ENCODE results near the gene TNFRSF14. TPM values are rescaled to one million over a fixed set of nuclear protein-coding genes. Genes with fewer than 3 reads are reported as not detected.

The TNFRSF14 gene
- total and polyA plus RNA-seq, 2 of the 13 experiments (the other 11 are each of a cell fraction or from before 2014, with no cell fraction given), result 11.9 to 49.9 TPM

DNA sequence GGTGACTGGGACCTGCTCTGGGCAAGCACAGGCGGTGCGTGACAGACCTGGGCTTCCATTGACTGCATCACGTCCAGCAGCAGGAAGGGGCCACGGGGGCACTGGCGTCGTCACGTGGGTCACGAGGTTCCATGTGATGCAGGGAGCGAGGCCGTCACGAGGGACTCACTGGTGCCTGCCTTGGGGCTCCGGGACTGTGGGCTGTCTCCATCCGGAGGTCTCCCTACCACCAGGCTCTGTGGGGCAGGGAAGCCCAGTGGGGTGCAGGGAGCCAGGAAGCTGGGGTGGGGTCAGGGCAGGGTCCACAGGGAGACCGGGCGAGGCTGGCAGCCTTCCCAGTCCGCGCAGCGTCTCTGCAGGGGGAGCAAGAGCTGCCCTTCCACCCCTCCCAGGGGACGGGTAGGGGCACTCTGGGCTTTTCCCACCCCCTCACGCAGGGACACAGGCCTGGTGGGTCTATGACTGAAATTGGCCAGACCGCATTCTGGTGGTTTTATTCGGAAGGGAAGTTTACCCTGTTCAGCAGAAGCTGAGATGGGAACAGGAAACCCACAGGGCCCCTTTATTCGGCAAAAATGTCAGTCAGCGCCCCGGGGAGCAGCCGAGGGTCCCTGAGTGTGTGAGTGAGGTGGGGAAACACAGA, 416 bp upstream of the TNFRSF14 start (continued):
- no peak for TF ChIP-seq ZNF260 (CRISPR knock-in tag; IDR thresholded peaks at IDR 0.05; ENCODE audit: borderline replicate concordance, low read depth)
- TF ChIP-seq FOXA3 (CRISPR knock-in tag; IDR thresholded peaks at IDR 0.05), result no peak; the same call in 1 of the 2 replicates
- TF ChIP-seq RXRA (CRISPR knock-in tag; IDR thresholded peaks at IDR 0.05), result 0 out of 2 replicates have a peak, but pooled peaks have one; percentile 5
- no peak for TF ChIP-seq KLF12 (CRISPR knock-in tag; IDR thresholded peaks at IDR 0.05; ENCODE audit: borderline replicate concordance)
- TF ChIP-seq ZSCAN22 (CRISPR knock-in tag; IDR thresholded peaks at IDR 0.05), result no peak
- no peak for TF ChIP-seq STAT5B (CRISPR knock-in tag; IDR thresholded peaks at IDR 0.05)
- TF ChIP-seq GLI4 (CRISPR knock-in tag; IDR thresholded peaks at IDR 0.05; ENCODE audit: borderline replicate concordance), result no peak; the same call in 1 of the 2 replicates
- TF ChIP-seq EP300 (IDR thresholded peaks at IDR 0.05; ENCODE audit: low read depth in 2 of 2, low read length in 2 of 2), result no peak
- TF ChIP-seq EP300 (CRISPR knock-in tag; IDR thresholded peaks at IDR 0.05; ENCODE audit: borderline replicate concordance), result no peak
- no peak for TF ChIP-seq HCFC1 (IDR thresholded peaks at IDR 0.05; ENCODE audit: low read depth, low read length)
- TF ChIP-seq CENPT (CRISPR knock-in tag; IDR thresholded peaks at IDR 0.05; ENCODE audit: low read depth), result peak; percentile 91; the same call in 1 of the 2 replicates
- TF ChIP-seq ZNF580 (CRISPR knock-in tag; IDR thresholded peaks at IDR 0.05; ENCODE audit: borderline replicate concordance, low read depth), result peak; percentile 23; the same call in 1 of the 2 replicates
- no peak for TF ChIP-seq LRRFIP1 (CRISPR knock-in tag; conservative IDR thresholded peaks at IDR 0.05)
- peak; percentile 92 for TF ChIP-seq ZNF607 (CRISPR knock-in tag; IDR thresholded peaks at IDR 0.05; ENCODE audit: borderline replicate concordance)
- peak; percentile 50; the same call in 1 of the 2 replicates for TF ChIP-seq ZNF776 (CRISPR knock-in tag; IDR thresholded peaks at IDR 0.05)
- TF ChIP-seq HNRNPLL (IDR thresholded peaks at IDR 0.05; ENCODE audit: low read depth, low read length, poor library complexity, severe bottlenecking), result no peak
- TF ChIP-seq IRF2 (CRISPR knock-in tag; IDR thresholded peaks at IDR 0.05), result 0 out of 2 replicates have a peak, but pooled peaks have one; percentile 69
- TF ChIP-seq, protein P1, sequence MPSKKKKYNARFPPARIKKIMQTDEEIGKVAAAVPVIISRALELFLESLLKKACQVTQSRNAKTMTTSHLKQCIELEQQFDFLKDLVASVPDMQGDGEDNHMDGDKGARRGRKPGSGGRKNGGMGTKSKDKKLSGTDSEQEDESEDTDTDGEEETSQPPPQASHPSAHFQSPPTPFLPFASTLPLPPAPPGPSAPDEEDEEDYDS (CRISPR knock-in tag; IDR thresholded peaks at IDR 0.05), result peak; percentile 44; the same call in 1 of the 2 replicates
- TF ChIP-seq MZF1 (CRISPR knock-in tag; IDR thresholded peaks at IDR 0.05; ENCODE audit: borderline replicate concordance), result no peak
- TF ChIP-seq ZMYM2 (CRISPR knock-in tag; IDR thresholded peaks at IDR 0.05), result no peak
- peak; percentile 52; the same call in 1 of the 2 replicates for TF ChIP-seq ELF3 (CRISPR knock-in tag; IDR thresholded peaks at IDR 0.05)
- 0 out of 2 replicates have a peak, but pooled peaks have one; percentile 51 for TF ChIP-seq ZKSCAN5 (CRISPR knock-in tag; IDR thresholded peaks at IDR 0.05)
- TF ChIP-seq HMG20A (CRISPR knock-in tag; IDR thresholded peaks at IDR 0.05; ENCODE audit: borderline replicate concordance), result no peak
- TF ChIP-seq GTF3A (CRISPR knock-in tag; conservative IDR thresholded peaks at IDR 0.05), result no peak
- no peak for TF ChIP-seq MIXL1 (CRISPR knock-in tag; IDR thresholded peaks at IDR 0.05)
- TF ChIP-seq, protein P2, sequence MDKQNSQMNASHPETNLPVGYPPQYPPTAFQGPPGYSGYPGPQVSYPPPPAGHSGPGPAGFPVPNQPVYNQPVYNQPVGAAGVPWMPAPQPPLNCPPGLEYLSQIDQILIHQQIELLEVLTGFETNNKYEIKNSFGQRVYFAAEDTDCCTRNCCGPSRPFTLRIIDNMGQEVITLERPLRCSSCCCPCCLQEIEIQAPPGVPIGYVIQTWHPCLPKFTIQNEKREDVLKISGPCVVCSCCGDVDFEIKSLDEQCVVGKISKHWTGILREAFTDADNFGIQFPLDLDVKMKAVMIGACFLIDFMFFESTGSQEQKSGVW (CRISPR knock-in tag; IDR thresholded peaks at IDR 0.05; ENCODE audit: borderline replicate concordance), result no peak
- peak; percentile 23; the same call in 1 of the 2 replicates for TF ChIP-seq ZFY (CRISPR knock-in tag; IDR thresholded peaks at IDR 0.05)
- no peak for TF ChIP-seq ZSCAN30 (CRISPR knock-in tag; IDR thresholded peaks at IDR 0.05)

Measured in HepG2 (cell line).